Pulmonary artery endothelial cell (primary cell): Measurements from ENCODE around the gene SEPTIN8. TPM values are rescaled to one million over a fixed set of nuclear protein-coding genes. Genes with fewer than 3 reads are reported as not detected.
"Not testable (repeated sequence)": the region's sequence is repeated elsewhere in the genome, so short reads cannot be mapped to it uniquely, and the experiment has no call there.

ENCODE experiments used
- DNase-seq: peaks from one replicate; pipeline ENCODE4 v3.0.0-alpha.2; 2011; ENCODE audit warnings: low read depth, low spot score
- total RNA-seq: library from RNA; depleted of rRNA; stranded (reverse); fragments of >200 nt; gene quantifications from 2 replicates; pipeline ENCODE4 v1.2.3, GENCODE V29; 2014

SEPTIN8 gene
- total RNA-seq, 1 donor from 2014 or later: 55.6 TPM

DNA sequence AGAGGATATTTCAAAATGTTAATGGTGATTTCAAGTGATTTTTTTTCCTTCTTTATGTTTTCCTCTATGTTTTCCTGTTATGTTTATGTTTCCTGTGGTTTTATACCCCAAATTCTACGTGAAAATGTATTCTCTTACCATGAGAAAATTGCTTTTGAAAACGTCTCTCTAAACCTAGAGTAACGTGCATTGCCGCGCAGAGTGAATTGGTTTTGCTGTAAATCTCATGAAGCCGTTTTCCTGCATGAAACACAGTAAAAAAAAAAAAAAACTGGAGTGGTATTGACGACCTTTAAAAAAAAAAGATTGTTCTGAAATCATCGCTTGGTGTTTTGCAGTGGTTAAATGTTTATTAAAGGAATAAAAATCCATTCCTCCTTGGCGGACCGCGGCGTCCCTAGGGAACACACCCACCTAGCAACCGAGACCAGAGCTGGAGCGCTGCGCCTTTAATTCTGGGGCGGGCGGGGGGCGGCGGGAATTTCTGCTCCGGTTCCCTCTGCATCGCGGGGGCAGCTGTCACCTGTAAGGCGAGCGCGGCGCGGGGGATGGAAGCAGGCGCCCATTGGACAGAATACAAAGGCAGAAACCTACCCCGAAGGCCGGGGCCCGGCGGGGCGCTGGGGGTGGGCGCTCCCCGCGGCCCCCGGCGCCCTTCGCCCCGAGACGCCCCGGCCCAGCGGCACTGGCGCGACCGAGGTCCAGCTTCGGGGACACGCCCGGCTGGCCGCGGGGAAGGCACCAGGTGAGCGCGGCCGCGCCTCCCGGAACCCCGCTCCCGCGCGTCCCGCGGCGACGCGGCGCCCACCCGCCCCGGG, 36.0 kb upstream of the SEPTIN8 start, which contains the start of gene SOWAHA:
SOWAHA (plus strand) TSS at position 522 of the 818 bp plus-strand sequence. CDS start 320 bp downstream, outside the sequence.
- DNase-seq: no peak

GRCh38 chr5:132812123-132812765, 35.2 kb upstream of the SEPTIN8 start:
- no peak for DNase-seq

DNA sequence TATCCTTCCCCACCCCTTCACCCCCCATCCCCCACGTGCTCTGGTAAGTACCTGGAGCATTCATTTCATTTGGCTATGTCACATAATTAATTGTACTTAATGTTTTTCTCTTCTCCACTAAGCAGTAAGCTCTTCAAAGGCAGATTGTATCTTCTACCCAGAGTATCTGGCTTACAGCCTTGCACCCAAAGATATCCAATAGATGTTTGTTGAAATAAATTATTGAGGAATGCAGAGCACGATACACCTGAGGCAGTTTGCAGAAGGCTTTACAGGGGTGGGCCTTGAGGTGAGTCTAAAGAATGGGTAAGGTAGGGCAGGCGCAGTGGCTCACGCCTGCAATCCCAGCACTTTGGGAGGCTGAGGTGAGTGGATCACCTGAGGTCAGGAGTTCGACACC, 33.6 kb upstream of the SEPTIN8 start:
- DNase-seq: no peak

- DNase-seq: no peak
These were observed 31.8 kb upstream of the SEPTIN8 start for GRCh38 chr5:132808866-132809265.

DNA sequence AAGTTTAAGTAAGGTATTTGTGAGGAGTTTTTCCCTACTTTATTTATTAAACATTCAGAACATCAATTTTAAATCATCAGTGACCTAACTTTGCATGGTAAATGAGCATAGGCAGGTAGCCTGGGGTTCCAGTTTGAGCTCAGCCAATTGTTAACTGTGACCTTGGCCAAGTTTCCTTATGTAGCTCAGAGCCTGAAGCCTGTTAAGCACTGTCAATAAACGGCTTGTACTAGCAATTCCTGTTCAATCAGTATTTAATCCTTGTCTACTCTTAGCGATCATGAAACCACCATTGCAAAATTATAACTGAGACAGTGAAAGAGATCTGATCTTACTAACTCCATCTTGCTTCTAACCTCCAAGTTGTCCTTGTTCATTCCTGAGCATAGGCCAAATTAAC, 31.4 kb upstream of the SEPTIN8 start:
- no peak for DNase-seq

GRCh38 chr5:132807163-132807838, 30.3 kb upstream of the SEPTIN8 start:
- no peak for DNase-seq

DNA sequence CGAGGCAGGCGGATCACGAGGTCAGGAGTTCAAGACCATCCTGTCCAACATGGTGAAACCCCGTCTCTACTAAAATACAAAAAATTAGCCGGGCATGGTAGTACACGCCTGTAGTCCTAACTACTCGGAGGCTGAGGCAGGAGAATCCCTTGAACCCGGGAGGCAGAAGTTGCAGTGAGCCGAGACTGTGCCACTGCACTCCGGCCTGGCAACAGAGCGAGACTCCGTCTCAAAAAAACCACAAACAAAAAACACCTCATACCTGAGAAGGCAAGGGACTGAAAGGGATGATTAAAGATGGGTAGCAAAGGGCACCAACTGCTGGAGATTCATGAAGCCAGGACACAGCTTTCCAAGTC, 29.7 kb upstream of the SEPTIN8 start:
- DNase-seq: not testable (repeated sequence)

- DNase-seq: not testable (repeated sequence)
These were observed 28.8 kb upstream of the SEPTIN8 start for GRCh38 chr5:132805872-132806271.

- not testable (repeated sequence) for DNase-seq
These were observed 27.2 kb upstream of the SEPTIN8 start for GRCh38 chr5:132804219-132804618.

GRCh38 chr5:132802685-132803066, 25.6 kb upstream of the SEPTIN8 start:
- not testable (repeated sequence) for DNase-seq

- no peak for DNase-seq
These were observed 25.1 kb upstream of the SEPTIN8 start for GRCh38 chr5:132802044-132802684.

DNA sequence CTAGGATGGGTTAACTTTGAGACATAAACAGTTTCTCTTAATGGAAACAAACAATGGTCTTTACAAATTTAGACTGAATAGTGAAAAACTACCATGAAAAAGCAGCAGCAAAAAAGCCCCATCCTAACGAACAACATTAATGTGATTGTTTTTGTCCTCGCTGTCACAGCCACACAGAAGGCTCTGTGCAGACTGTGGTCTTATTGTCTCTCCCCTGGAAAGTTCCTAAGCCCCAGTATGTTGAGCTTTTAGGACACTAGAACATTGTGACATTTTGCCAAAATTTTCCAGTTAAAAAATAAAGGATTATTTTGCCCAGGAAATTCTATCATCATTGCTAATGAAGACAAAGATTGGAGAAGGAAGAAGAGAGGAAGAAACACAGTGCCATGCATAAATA, 23.5 kb upstream of the SEPTIN8 start:
- DNase-seq: no peak

GRCh38 chr5:132799392-132799791, 22.4 kb upstream of the SEPTIN8 start:
- DNase-seq: no peak

DNA sequence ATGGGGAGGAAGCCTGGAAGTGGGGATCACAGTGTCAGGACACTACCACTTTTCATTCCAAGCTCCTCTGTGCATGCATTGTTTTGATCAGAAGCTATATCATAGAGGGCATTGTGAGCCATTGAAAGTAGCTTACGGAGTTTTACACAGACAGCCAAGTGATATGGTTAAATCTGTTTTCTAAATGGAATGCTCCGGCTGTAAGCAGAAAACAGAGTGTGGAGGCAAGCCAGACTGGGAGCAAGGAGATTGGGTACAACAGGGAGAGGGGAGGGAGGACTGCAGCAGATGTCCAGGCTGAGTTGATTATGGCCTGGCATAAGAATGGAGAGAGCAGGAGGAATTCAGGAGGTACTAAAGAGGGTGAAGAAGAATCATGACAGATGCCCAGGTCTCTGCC, 20.6 kb upstream of the SEPTIN8 start:
- no peak for DNase-seq

DNA sequence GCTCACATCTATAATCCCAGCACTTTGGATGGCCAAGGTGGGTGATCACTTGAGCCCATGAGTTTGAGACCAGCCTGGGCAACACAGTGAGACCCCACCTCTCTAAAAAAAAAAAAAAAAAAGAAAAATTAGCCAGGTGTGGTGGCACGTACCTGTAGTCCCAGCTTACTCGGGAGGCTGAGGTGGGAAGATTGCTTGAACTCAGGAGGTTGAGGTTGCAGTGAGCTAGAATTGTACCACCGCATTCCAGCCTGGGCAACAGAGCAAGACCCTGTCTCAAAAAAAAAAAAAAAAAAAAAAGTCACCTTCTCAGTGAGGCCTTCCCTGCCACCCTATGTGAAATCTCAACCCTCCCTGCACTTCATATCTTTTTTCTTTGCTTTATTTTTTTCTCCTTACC, 14.0 kb upstream of the SEPTIN8 start:
- no peak for DNase-seq

- DNase-seq: no peak
These were observed 13.3 kb upstream of the SEPTIN8 start for GRCh38 chr5:132790201-132790865.

GRCh38 chr5:132788990-132789886, 12.2 kb upstream of the SEPTIN8 start:
- DNase-seq: no peak

- no peak for DNase-seq
These were observed 11.5 kb upstream of the SEPTIN8 start for GRCh38 chr5:132788508-132788907.

DNA sequence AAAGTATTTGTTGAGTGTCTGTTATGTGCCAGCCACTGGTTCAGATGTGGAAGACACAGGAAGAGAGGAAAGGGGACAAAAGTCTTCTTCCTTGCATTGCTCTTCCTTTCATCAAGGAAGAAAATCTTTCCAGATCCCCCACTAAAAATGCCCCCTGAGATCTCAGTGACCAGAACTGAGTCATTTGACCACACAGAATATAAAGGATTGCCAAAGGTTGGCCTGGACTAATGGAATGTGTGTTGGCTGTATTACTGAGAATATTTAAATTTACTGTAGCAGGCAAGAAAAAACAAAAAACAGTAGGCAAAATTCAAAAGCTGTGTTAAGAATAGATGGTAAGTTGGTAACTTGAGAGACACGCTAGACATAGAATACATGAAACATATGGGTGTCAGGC, 10.0 kb upstream of the SEPTIN8 start:
- DNase-seq: no peak

DNA sequence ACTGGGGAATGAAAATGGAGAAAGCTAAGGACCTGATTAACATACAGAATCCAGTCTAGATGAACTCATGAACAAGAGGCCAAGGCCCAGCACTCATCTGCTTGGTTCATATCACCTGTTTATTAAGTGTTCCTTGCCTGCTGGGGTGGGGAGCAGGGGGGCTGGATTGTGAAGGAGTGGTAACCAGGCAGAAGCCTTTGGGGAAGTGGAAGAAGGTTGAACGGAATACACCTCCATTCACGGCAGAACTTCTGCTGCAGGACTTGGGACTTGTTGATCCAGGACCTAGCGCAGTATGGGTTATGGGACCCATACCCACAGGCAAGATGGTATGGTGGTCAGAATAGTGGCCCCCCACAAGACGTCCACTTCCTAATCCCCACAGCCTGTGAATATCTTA, 8.8 kb upstream of the SEPTIN8 start:
- DNase-seq: no peak
